ENCODE results near the gene BARX1. TPM values are rescaled to one million over a fixed set of nuclear protein-coding genes. Genes with fewer than 3 reads are reported as not detected.

The BARX1 gene
- total and polyA plus RNA-seq, 2 donors (not counting 1 experiment from before 2014, with no cell fraction given), result not detected

- DNase-seq (ENCODE audit: low read depth in 2 of 2), result no peak
- H3K9me3 ChIP-seq (ENCODE audit: control insufficient read depth, insufficient read depth, low read depth, low read length), result no peaks in the 10 kb centered on the region
- H3K4me1 ChIP-seq (ENCODE audit: control insufficient read depth, extremely low read depth, insufficient read depth, low read length), result no peaks in the 10 kb centered on the region
- H3K9ac ChIP-seq (ENCODE audit: insufficient read depth, low read length), result no peak overlapping the region
- H2AFZ ChIP-seq (ENCODE audit: low read length), result no peak overlapping the region
- no peak overlapping the region for H3K4me2 ChIP-seq (ENCODE audit: extremely low read depth, insufficient read depth, low read length)
- no peak overlapping the region for H3K27ac ChIP-seq (ENCODE audit: insufficient read depth, low read length)
- no peaks in the 10 kb centered on the region for H3K36me3 ChIP-seq (ENCODE audit: control insufficient read depth, insufficient read depth, low read length)
- no peaks in the 10 kb centered on the region for H4K20me1 ChIP-seq (ENCODE audit: control insufficient read depth, extremely low read depth, insufficient read depth, low read length)
- no peak overlapping the region for H3K4me3 ChIP-seq (replicated peaks in 1 of 4; ENCODE audit: control extremely low read depth in 1 of 4, insufficient read depth in 1 of 4, low read depth in 3 of 4, low read length in 4 of 4)
- TF ChIP-seq CTCF (conservative IDR thresholded peaks at IDR 0.05 in 1 of 2, IDR thresholded peaks at IDR 0.05 in 1 of 2; ENCODE audit: low read depth in 1 of 2, low read length in 2 of 2) (no peak), EZH2 (IDR thresholded peaks at IDR 0.05; ENCODE audit: low read length, missing control alignments) (no peak)
- H3K27me3 ChIP-seq (ENCODE audit: control insufficient read depth, insufficient read depth, low read length), result no peaks in the 10 kb centered on the region
- H3K79me2 ChIP-seq (ENCODE audit: control insufficient read depth, insufficient read depth, low read length), result no peaks in the 10 kb centered on the region
Observed at GRCh38 chr9:93996863-93997262, 41.7 kb upstream of the BARX1 start.

- Histone ChIP-seq H3K9ac (ENCODE audit: insufficient read depth, low read length) (no peak overlapping the region), H3K36me3 (ENCODE audit: control insufficient read depth, insufficient read depth, low read length) (no peaks in the 10 kb centered on the region), H3K4me2 (ENCODE audit: extremely low read depth, insufficient read depth, low read length) (no peak overlapping the region), H3K9me3 (ENCODE audit: control insufficient read depth, insufficient read depth, low read depth, low read length) (no peaks in the 10 kb centered on the region), H3K79me2 (ENCODE audit: control insufficient read depth, insufficient read depth, low read length) (no peaks in the 10 kb centered on the region), H3K27me3 (ENCODE audit: control insufficient read depth, insufficient read depth, low read length) (no peaks in the 10 kb centered on the region), H3K4me1 (ENCODE audit: control insufficient read depth, extremely low read depth, insufficient read depth, low read length) (no peaks in the 10 kb centered on the region), H4K20me1 (ENCODE audit: control insufficient read depth, extremely low read depth, insufficient read depth, low read length) (no peaks in the 10 kb centered on the region), H3K4me3 (replicated peaks in 1 of 4; ENCODE audit: control extremely low read depth in 1 of 4, insufficient read depth in 1 of 4, low read depth in 3 of 4, low read length in 4 of 4) (no peak overlapping the region), H2AFZ (ENCODE audit: low read length) (no peak overlapping the region), H3K27ac (ENCODE audit: insufficient read depth, low read length) (no peak overlapping the region)
- no peak for DNase-seq (ENCODE audit: low read depth in 2 of 2)
- TF ChIP-seq EZH2 (IDR thresholded peaks at IDR 0.05; ENCODE audit: low read length, missing control alignments), result no peak
- no peak for TF ChIP-seq CTCF (conservative IDR thresholded peaks at IDR 0.05 in 1 of 2, IDR thresholded peaks at IDR 0.05 in 1 of 2; ENCODE audit: low read depth in 1 of 2, low read length in 2 of 2)
Observed at GRCh38 chr9:93996367-93996766, 41.2 kb upstream of the BARX1 start.

GRCh38 chr9:93994545-93994944 lies 39.4 kb upstream of the BARX1 start:
- Histone ChIP-seq H3K9ac (ENCODE audit: insufficient read depth, low read length) (no peak overlapping the region), H2AFZ (ENCODE audit: low read length) (no peak overlapping the region), H3K79me2 (ENCODE audit: control insufficient read depth, insufficient read depth, low read length) (no peaks in the 10 kb centered on the region), H3K36me3 (ENCODE audit: control insufficient read depth, insufficient read depth, low read length) (no peaks in the 10 kb centered on the region), H3K9me3 (ENCODE audit: control insufficient read depth, insufficient read depth, low read depth, low read length) (no peaks in the 10 kb centered on the region), H3K27ac (ENCODE audit: insufficient read depth, low read length) (no peak overlapping the region), H3K4me2 (ENCODE audit: extremely low read depth, insufficient read depth, low read length) (no peak overlapping the region), H3K4me1 (ENCODE audit: control insufficient read depth, extremely low read depth, insufficient read depth, low read length) (no peaks in the 10 kb centered on the region), H4K20me1 (ENCODE audit: control insufficient read depth, extremely low read depth, insufficient read depth, low read length) (no peaks in the 10 kb centered on the region), H3K4me3 (replicated peaks in 1 of 4; ENCODE audit: control extremely low read depth in 1 of 4, insufficient read depth in 1 of 4, low read depth in 3 of 4, low read length in 4 of 4) (no peak overlapping the region), H3K27me3 (ENCODE audit: control insufficient read depth, insufficient read depth, low read length) (no peaks in the 10 kb centered on the region)
- TF ChIP-seq CTCF (conservative IDR thresholded peaks at IDR 0.05 in 1 of 2, IDR thresholded peaks at IDR 0.05 in 1 of 2; ENCODE audit: low read depth in 1 of 2, low read length in 2 of 2), result no peak
- TF ChIP-seq EZH2 (IDR thresholded peaks at IDR 0.05; ENCODE audit: low read length, missing control alignments), result no peak
- DNase-seq (ENCODE audit: low read depth in 2 of 2), result no peak

Data from fibroblast of lung (primary cell).